H1 (cell line): Measurements from ENCODE around the gene C2orf81. TPM values are rescaled to one million over a fixed set of nuclear protein-coding genes. Genes with fewer than 3 reads are reported as not detected.

ENCODE experiments used
- CTCF ChIA-PET: fragments of 300-600 bp; sonication (Branson Sonifier 250); formaldehyde crosslinking; loops from one replicate; lab custom pipeline; 2021; ENCODE audit not compliant: partially characterized antibody; lab: Charles Lee
- POLR2A ChIA-PET: fragments of 300-600 bp; sonication (Branson Sonifier 250); formaldehyde crosslinking; loops from one replicate; lab custom pipeline; 2021; ENCODE audit warnings: inconsistent platforms; ENCODE audit not compliant: partially characterized antibody; lab: Charles Lee
- DNase-seq, 2 experiments: peaks; one replicate each; pipeline versions ENCODE4 v3.0.0 to v3.0.0-alpha.2; 2010 to 2022; ENCODE audit warnings: low spot score in 2 of 2, low read depth in 1 of 2, mixed read lengths in 1 of 2
- FAIRE-seq: peaks from 2 replicates; lab custom pipeline; 2011; peaks lifted over from hg19 to GRCh38; lab: Jason Lieb, UNC
- H2AFZ ChIP-seq: 2 replicates; pipeline ENCODE4 v1.8.1; 2012; ENCODE audit warnings: low read length, inconsistent platforms
- H2AK5ac ChIP-seq: 2 replicates; pipeline ENCODE4 v1.6.1; 2013; ENCODE audit warnings: low read depth, low read length
- H2BK120ac ChIP-seq: replicated peaks from 2 replicates; pipeline ENCODE3; 2013; ENCODE audit warnings: low read depth, low read length, inconsistent platforms
- H2BK12ac ChIP-seq: 2 replicates; pipeline ENCODE4 v1.6.1; 2013; ENCODE audit warnings: low read depth, low read length
- H2BK15ac ChIP-seq: 2 replicates; pipeline ENCODE4 v1.6.1; 2013; ENCODE audit warnings: low read length
- H2BK20ac ChIP-seq: 2 replicates; pipeline ENCODE4 v1.6.1; 2013; ENCODE audit warnings: low read length
- H2BK5ac ChIP-seq: 2 replicates; pipeline ENCODE4 v1.6.1; 2013; ENCODE audit warnings: low read depth, low read length
- H3K14ac ChIP-seq: 2 replicates; pipeline ENCODE4 v1.6.1; 2013; ENCODE audit warnings: inconsistent platforms; ENCODE audit not compliant: insufficient read length
- H3K18ac ChIP-seq: 2 replicates; pipeline ENCODE4 v1.6.1; 2013; ENCODE audit warnings: low read length; ENCODE audit errors: extremely low read depth
- H3K23ac ChIP-seq: 2 replicates; pipeline ENCODE4 v1.6.1; 2013; ENCODE audit warnings: inconsistent platforms; ENCODE audit not compliant: insufficient read length
- H3K23me2 ChIP-seq: 2 replicates; pipeline ENCODE4 v1.6.1; 2013; ENCODE audit warnings: low read depth, low read length
- H3K27ac ChIP-seq: 2 replicates; pipeline ENCODE4 v1.6.1; 2011; ENCODE audit warnings: low read depth, low read length, inconsistent platforms
- H3K27me3 ChIP-seq, 4 experiments: replicated peaks in 1 of 4; 1 replicate in 1 of 4; 2 replicates in 3 of 4; pipeline versions ENCODE4 v1.6.1 to v1.8.1; 2011 to 2013; ENCODE audit warnings: low read length in 3 of 4, mild to moderate bottlenecking in 3 of 4, inconsistent platforms in 2 of 4, mixed read lengths in 2 of 4, moderate library complexity in 1 of 4; ENCODE audit not compliant: control insufficient read depth in 3 of 4, insufficient read depth in 3 of 4; ENCODE audit errors: extremely low read depth in 1 of 4
- H3K36me3 ChIP-seq, 4 experiments: 2 replicates each; pipeline versions ENCODE4 v1.6.1 to v1.8.1; 2011 to 2013; ENCODE audit warnings: mild to moderate bottlenecking in 4 of 4, low read length in 3 of 4, moderate library complexity in 2 of 4, control low read depth in 1 of 4, inconsistent platforms in 1 of 4; ENCODE audit not compliant: insufficient read depth in 4 of 4, control insufficient read depth in 2 of 4
- H3K4ac ChIP-seq: replicated peaks from 2 replicates; pipeline ENCODE3; 2013; ENCODE audit warnings: low read length, low read depth, mixed read lengths, inconsistent platforms; ENCODE audit not compliant: insufficient read length
- H3K4me1 ChIP-seq, 4 experiments: replicated peaks in 1 of 4; 1 replicate in 1 of 4; 2 replicates in 3 of 4; pipeline versions ENCODE4 v1.6.1 to v1.8.1; 2011 to 2013; ENCODE audit warnings: low read length in 3 of 4, inconsistent platforms in 2 of 4, mixed read lengths in 1 of 4; ENCODE audit not compliant: insufficient read depth in 4 of 4, control insufficient read depth in 3 of 4
- H3K4me2 ChIP-seq, 2 experiments: 2 replicates each; pipeline versions ENCODE4 v1.6.1 to v1.8.1; 2011 to 2013; ENCODE audit warnings: low read depth in 2 of 2, low read length in 2 of 2, control low read depth in 1 of 2, inconsistent platforms in 1 of 2, mild to moderate bottlenecking in 1 of 2; ENCODE audit not compliant: insufficient read depth in 1 of 2
- H3K4me3 ChIP-seq, 4 experiments: fragments of 200-600, 300-600 bp in 1 of 4; sonication (generic), shearing (Covaris generic), sonication (Bioruptor Twin) in 1 of 4; 2 replicates each; pipeline versions ENCODE4 v1.5.1 to v1.8.1; 2011 to 2016; ENCODE audit warnings: low read length in 4 of 4, low read depth in 3 of 4, control low read depth in 2 of 4, inconsistent platforms in 2 of 4, mild to moderate bottlenecking in 2 of 4, mixed read lengths in 1 of 4, moderate library complexity in 1 of 4; ENCODE audit not compliant: insufficient read depth in 2 of 4; ENCODE audit errors: extremely low read depth in 1 of 4
- H3K56ac ChIP-seq: replicated peaks from 2 replicates; pipeline ENCODE3; 2013; ENCODE audit warnings: low read depth, mild to moderate bottlenecking, mixed read lengths, low read length, inconsistent platforms; ENCODE audit not compliant: insufficient read length
- H3K79me1 ChIP-seq: 2 replicates; pipeline ENCODE4 v1.6.1; 2013; ENCODE audit warnings: low read depth, low read length, control low read depth
- H3K79me2 ChIP-seq, 2 experiments: 2 replicates each; pipeline versions ENCODE4 v1.6.1 to v1.8.1; 2012 to 2013; ENCODE audit warnings: low read length in 2 of 2, mild to moderate bottlenecking in 2 of 2, inconsistent platforms in 1 of 2; ENCODE audit not compliant: insufficient read depth in 2 of 2, control insufficient read depth in 1 of 2
- H3K9ac ChIP-seq, 4 experiments: replicated peaks in 1 of 4; 1 replicate in 1 of 4; 2 replicates in 3 of 4; pipeline versions ENCODE4 v1.6.1 to v1.8.1; 2011 to 2013; ENCODE audit warnings: low read depth in 3 of 4, low read length in 3 of 4, control low read depth in 2 of 4, mild to moderate bottlenecking in 2 of 4, moderate library complexity in 2 of 4, inconsistent platforms in 1 of 4; ENCODE audit errors: extremely low read depth in 1 of 4
- H3K9me3 ChIP-seq, 2 experiments: 2 replicates each; pipeline versions ENCODE4 v1.6.1 to v1.8.1; 2012 to 2013; ENCODE audit warnings: mild to moderate bottlenecking in 2 of 2, moderate library complexity in 2 of 2, control low read depth in 1 of 2, inconsistent platforms in 1 of 2, low read depth in 1 of 2, low read length in 1 of 2, mixed read lengths in 1 of 2; ENCODE audit not compliant: insufficient read depth in 2 of 2
- H4K20me1 ChIP-seq, 2 experiments: replicated peaks in 1 of 2; 2 replicates each; pipeline versions ENCODE3 to v1.8.1; 2011 to 2013; ENCODE audit warnings: inconsistent platforms in 2 of 2, low read length in 2 of 2, mild to moderate bottlenecking in 1 of 2; ENCODE audit not compliant: insufficient read depth in 2 of 2, control insufficient read depth in 1 of 2
- H4K5ac ChIP-seq: 2 replicates; pipeline ENCODE4 v1.6.1; 2013; ENCODE audit warnings: low read length, low read depth, mixed read lengths, inconsistent platforms; ENCODE audit not compliant: insufficient read length
- H4K8ac ChIP-seq: 2 replicates; pipeline ENCODE4 v1.8.0; 2013; ENCODE audit warnings: mild to moderate bottlenecking, moderate library complexity, low read length, inconsistent platforms; ENCODE audit not compliant: insufficient read depth; ENCODE audit errors: extremely low read depth
- H4K91ac ChIP-seq: replicated peaks from 2 replicates; pipeline ENCODE3; 2013; ENCODE audit warnings: low read length, mixed read lengths, inconsistent platforms; ENCODE audit not compliant: insufficient read length
- ATF2 ChIP-seq: IDR thresholded peaks from 2 replicates; pipeline ENCODE4 v1.6.1; 2012; ENCODE audit warnings: low read length, inconsistent platforms
- ATF3 ChIP-seq: IDR thresholded peaks from 2 replicates; pipeline ENCODE4 v1.6.1; 2011; ENCODE audit warnings: low read depth, mild to moderate bottlenecking, low read length; ENCODE audit not compliant: insufficient read depth
- CHD1 ChIP-seq: IDR thresholded peaks from 2 replicates; pipeline ENCODE4 v1.6.1; 2012; ENCODE audit warnings: low read depth, low read length, improper control_type of control experiment
- CHD2 ChIP-seq: IDR thresholded peaks from 2 replicates; pipeline ENCODE4 v1.6.1; 2012; ENCODE audit warnings: low read length, improper control_type of control experiment
- E2F6 ChIP-seq: IDR thresholded peaks from 2 replicates; pipeline ENCODE4 v1.6.1; 2012; ENCODE audit warnings: inconsistent platforms
- HDAC6 ChIP-seq: IDR thresholded peaks from one replicate; pipeline ENCODE4 v1.7.1; 2012; ENCODE audit warnings: low read depth, mild to moderate bottlenecking, inconsistent platforms, low read length, moderate library complexity
- NRF1 ChIP-seq: IDR thresholded peaks from 2 replicates; pipeline ENCODE4 v1.6.1; 2011; ENCODE audit warnings: mild to moderate bottlenecking, low read depth, low read length, improper control_type of control experiment
- RBBP5 ChIP-seq: IDR thresholded peaks from 2 replicates; pipeline ENCODE4 v1.7.1; 2012; ENCODE audit warnings: low read depth, mild to moderate bottlenecking, inconsistent platforms, low read length, moderate library complexity, borderline replicate concordance
- SIN3A ChIP-seq, 2 experiments: IDR thresholded peaks in 1 of 2; conservative IDR thresholded peaks in 1 of 2; 2 replicates each; pipeline ENCODE4 v1.6.1; 2011 to 2012; ENCODE audit warnings: low read length in 2 of 2, improper control_type of control experiment in 1 of 2, low read depth in 1 of 2, mild to moderate bottlenecking in 1 of 2
- SP4 ChIP-seq: IDR thresholded peaks from 2 replicates; pipeline ENCODE4 v1.6.1; 2012; ENCODE audit warnings: low read length, inconsistent platforms
- WGBS, 2 experiments: shearing (Covaris generic) in 1 of 2; methylation state at CpG; one replicate each; pipeline versions ENCODE4 v1.1.6 to v1.1.7; 2013 to 2015; ENCODE audit warnings: low lambda C conversion rate in 2 of 2, mixed read lengths in 2 of 2, inconsistent platforms in 1 of 2, low coverage in 1 of 2, missing lambda C conversion rate in 1 of 2; ENCODE audit not compliant: insufficient replicate concordance in 2 of 2, insufficient coverage in 1 of 2, insufficient read length in 1 of 2; ENCODE audit errors: extremely low coverage in 1 of 2, missing lambda C conversion rate in 1 of 2; 5-methylcytosine and 5-hydroxymethylcytosine counted together
- polyA plus RNA-seq, 7 experiments: library from polyadenylated mRNA; depleted of rRNA in 3 of 7; stranded (reverse) in 5 of 7; unstranded in 2 of 7; fragments of >200 nt in 5 of 7; fragments of 200-250 nt in 2 of 7; gene quantifications; 1 replicate in 5 of 7; 2 replicates in 1 of 7; 4 replicates in 1 of 7; pipeline versions ENCODE4 v1.2.1 to v1.2.3, GENCODE V29; 2011 to 2013; ENCODE audit warnings: missing spikeins in 2 of 7, mixed read lengths in 2 of 7
- total RNA-seq: library from RNA; stranded (reverse); fragmentation: NEBNext Ultra II Directional; extraction: Animal tissue kit (Norgen Biotek cat#: 25700); gene quantifications from 2 replicates; pipeline ENCODE4 v1.2.1, GENCODE V29; 2021

Gene C2orf81
- total and polyA plus RNA-seq, 2 of the 8 experiments (the other 6 are each of a cell fraction or from before 2014, with no cell fraction given) = 1.6 to 3.3 TPM

- H2BK20ac ChIP-seq = no peak overlapping the region
- DNase-seq = no peak
- no peak overlapping the region for H2AFZ ChIP-seq
- no peak overlapping the region for H3K27ac ChIP-seq
- no peak overlapping the region for H4K5ac ChIP-seq
- WGBS, 2 experiments = 88% methylated on average over 3 of the region's 3 CpGs; no CpG with 5 or more reads in 1 of the 2 experiments
- no peak for FAIRE-seq
- H3K9ac ChIP-seq = no peak overlapping the region
- TF ChIP-seq CHD2 (no peak), ATF3 (no peak), SP4 (no peak), E2F6 (no peak), CHD1 (no peak), HDAC6 (no peak), ATF2 (no peak), NRF1 (no peak), SIN3A (conservative IDR thresholded peaks at IDR 0.05 in 1 of 2, IDR thresholded peaks at IDR 0.05 in 1 of 2; ENCODE audit: low read depth in 1 of 2, low read length in 2 of 2) (no peak), RBBP5 (no peak)
- no peak overlapping the region for H4K91ac ChIP-seq
- no peaks in the 10 kb centered on the region for H3K9me3 ChIP-seq
- H2AK5ac ChIP-seq = no peak overlapping the region
- no peak overlapping the region for H3K4me2 ChIP-seq
- 0 out of 7 replicates have a peak, but pooled peaks cover 0 to 2% (median 0%) of the 10 kb centered on the region in 4 experiments for H3K4me1 ChIP-seq
- H3K14ac ChIP-seq = no peak overlapping the region
- H4K20me1 ChIP-seq = peaks cover 4 to 24% of the 10 kb centered on the region in 2 experiments
- H3K4me3 ChIP-seq = no peak overlapping the region
- CTCF ChIA-PET = interaction anchor here (0.6 to 1.1 kb wide), 3 partner anchors 12 to 178 kb away, joined by 3 to 5 read pairs (median 4); partner anchors contain the start of genes CCDC142 and TTC31
- H3K23ac ChIP-seq = no peak overlapping the region
- H3K18ac ChIP-seq = no peak overlapping the region
- no peaks in the 10 kb centered on the region for H3K23me2 ChIP-seq
- H2BK15ac ChIP-seq = no peak overlapping the region
- H3K27me3 ChIP-seq = 0 out of 7 replicates have a peak, but pooled peaks cover 0 to 2% (median 0%) of the 10 kb centered on the region in 4 experiments
- H3K4ac ChIP-seq = no peak overlapping the region
- peaks cover 4% of the 10 kb centered on the region; the same call in 1 of the 2 replicates for H3K79me1 ChIP-seq
- peaks cover 19 to 75% (median 57%) of the 10 kb centered on the region in 4 experiments for H3K36me3 ChIP-seq
- H3K56ac ChIP-seq = no peak overlapping the region
- POLR2A ChIA-PET = interaction anchor here (1.0 to 5.5 kb wide), 7 partner anchors 9 to 67 kb away, joined by 3 to 42 read pairs (median 4); no protein-coding TSS in a partner anchor
- no peak overlapping the region for H2BK12ac ChIP-seq
- no peak overlapping the region for H2BK5ac ChIP-seq
- no peak overlapping the region for H2BK120ac ChIP-seq
- no peaks in the 10 kb centered on the region for H3K79me2 ChIP-seq
- H4K8ac ChIP-seq = no peak overlapping the region
These were observed 6.1 kb upstream of the C2orf81 start for GRCh38 chr2:74427551-74427950.
